G401.6 (cell line): ENCODE measurements around the gene SULT1A2.
"Not testable (repeated sequence)": the region's sequence is repeated elsewhere in the genome, so short reads cannot be mapped to it uniquely, and the experiment has no call there.

ENCODE experiments used
- FAIRE-seq: peaks from 2 replicates; lab custom pipeline; 2012; peaks lifted over from hg19 to GRCh38; lab: Jason Lieb, UNC

The SULT1A2 gene

GRCh38 chr16:28596840-28597691, at the start of gene SULT1A2:
Gene SULT1A2, minus strand, starts transcription at chr16:28597050. Its CDS starts 1,120 bp downstream, at chr16:28595930.
- FAIRE-seq, result no peak

GRCh38 chr16:28639959-28640358, 43.1 kb upstream of the SULT1A2 start:
- FAIRE-seq, result not testable (repeated sequence)

GRCh38 chr16:28638359-28638758, 41.5 kb upstream of the SULT1A2 start:
- FAIRE-seq, result not testable (repeated sequence)

- not testable (repeated sequence) for FAIRE-seq
Measured at GRCh38 chr16:28637765-28638164, 40.9 kb upstream of the SULT1A2 start, which contains the start of gene NPIPB8. Gene NPIPB8, plus strand, starts transcription at chr16:28638065. Its CDS starts 296 bp downstream, at chr16:28638361.

- not testable (repeated sequence) for FAIRE-seq
Measured at GRCh38 chr16:28636093-28636823, 39.4 kb upstream of the SULT1A2 start.

GRCh38 chr16:28630905-28631304, 34.1 kb upstream of the SULT1A2 start:
- not testable (repeated sequence) for FAIRE-seq

GRCh38 chr16:28623172-28623711, 26.4 kb upstream of the SULT1A2 start:
- no peak for FAIRE-seq

GRCh38 chr16:28622532-28623171, 25.8 kb upstream of the SULT1A2 start:
- FAIRE-seq, result not testable (repeated sequence)

- FAIRE-seq, result no peak
Measured at GRCh38 chr16:28621481-28622155, 24.8 kb upstream of the SULT1A2 start.

- FAIRE-seq, result not testable (repeated sequence)
Measured at GRCh38 chr16:28620316-28620715, 23.5 kb upstream of the SULT1A2 start.

- FAIRE-seq, result no peak
Measured at GRCh38 chr16:28617874-28618273, 21.0 kb upstream of the SULT1A2 start.

- FAIRE-seq, result no peak
Measured at GRCh38 chr16:28616636-28617035, 19.8 kb upstream of the SULT1A2 start.

GRCh38 chr16:28616224-28616577, 19.4 kb upstream of the SULT1A2 start:
- FAIRE-seq, result not testable (repeated sequence)

GRCh38 chr16:28615486-28616223, 18.8 kb upstream of the SULT1A2 start:
- FAIRE-seq, result not testable (repeated sequence)

GRCh38 chr16:28614561-28614960, 17.7 kb upstream of the SULT1A2 start:
- FAIRE-seq, result not testable (repeated sequence)

GRCh38 chr16:28613912-28614311, 17.1 kb upstream of the SULT1A2 start:
- FAIRE-seq, result not testable (repeated sequence)

- not testable (repeated sequence) for FAIRE-seq
Measured at GRCh38 chr16:28612359-28613280, 15.8 kb upstream of the SULT1A2 start.

- no peak for FAIRE-seq
Measured at GRCh38 chr16:28610595-28611191, 13.8 kb upstream of the SULT1A2 start.
